NCI-H526 (cell line): ENCODE results near the gene KCNMA1.

ENCODE experiments used
- DNase-seq, 2 experiments: peaks; one replicate each; lab custom pipeline; 2025; lab: John Stamatoyannopoulos, UW

KCNMA1 gene

GRCh38 chr10:77240706-77241349 is 396.8 kb downstream of the KCNMA1 start:
- no peak for DNase-seq

GRCh38 chr10:77240041-77240652 is 397.5 kb downstream of the KCNMA1 start:
- DNase-seq, result peak; percentile 26 to 41

- DNase-seq, result no peak
Measured at GRCh38 chr10:77237120-77237519, 400.5 kb downstream of the KCNMA1 start.

GRCh38 chr10:77236700-77237099 is 400.9 kb downstream of the KCNMA1 start:
- no peak for DNase-seq

- no peak for DNase-seq
Measured at GRCh38 chr10:77236029-77236428, 401.6 kb downstream of the KCNMA1 start.

GRCh38 chr10:77234599-77234998 is 403.0 kb downstream of the KCNMA1 start:
- DNase-seq, result no peak

- no peak for DNase-seq
Measured at GRCh38 chr10:77233466-77233865, 404.1 kb downstream of the KCNMA1 start.

GRCh38 chr10:77231884-77232610 is 405.6 kb downstream of the KCNMA1 start:
- DNase-seq, result no peak

GRCh38 chr10:77231375-77231774 is 406.2 kb downstream of the KCNMA1 start:
- no peak for DNase-seq

- no peak for DNase-seq
Measured at GRCh38 chr10:77230194-77230593, 407.4 kb downstream of the KCNMA1 start.

- no peak for DNase-seq
Measured at GRCh38 chr10:77229704-77230103, 407.9 kb downstream of the KCNMA1 start.

- DNase-seq, result no peak
Measured at GRCh38 chr10:77228559-77228958, 409.0 kb downstream of the KCNMA1 start.

- DNase-seq, result no peak
Measured at GRCh38 chr10:77226853-77227565, 410.6 kb downstream of the KCNMA1 start.

GRCh38 chr10:77226452-77226851 is 411.2 kb downstream of the KCNMA1 start:
- DNase-seq, result no peak

- DNase-seq, result no peak
Measured at GRCh38 chr10:77226020-77226419, 411.6 kb downstream of the KCNMA1 start.

- DNase-seq, result no peak
Measured at GRCh38 chr10:77223526-77224460, 413.8 kb downstream of the KCNMA1 start.

GRCh38 chr10:77220150-77220549 is 417.5 kb downstream of the KCNMA1 start:
- no peak for DNase-seq

GRCh38 chr10:77219046-77219445 is 418.6 kb downstream of the KCNMA1 start:
- no peak for DNase-seq

- no peak for DNase-seq
Measured at GRCh38 chr10:77214799-77215198, 422.8 kb downstream of the KCNMA1 start.

GRCh38 chr10:77212632-77213031 is 425.0 kb downstream of the KCNMA1 start:
- DNase-seq, result no peak

- DNase-seq, result no peak
Measured at GRCh38 chr10:77210645-77211044, 427.0 kb downstream of the KCNMA1 start.
